Skin of body (tissue), 2 donors: Measurements from ENCODE around the gene GPR158. TPM values are rescaled to one million over a fixed set of nuclear protein-coding genes. Genes with fewer than 3 reads are reported as not detected.

Experiments used
- DNase-seq: peaks from one replicate; lab custom pipeline; 2025; lab: John Stamatoyannopoulos, UW
- total RNA-seq: library from RNA; depleted of rRNA; stranded (reverse); fragments of >200 nt; gene quantifications from one replicate; pipeline ENCODE4 v1.2.3, GENCODE V29; 2014

The GPR158 gene
- total RNA-seq, 1 donor from 2014 or later, result 0.10 TPM

DNA sequence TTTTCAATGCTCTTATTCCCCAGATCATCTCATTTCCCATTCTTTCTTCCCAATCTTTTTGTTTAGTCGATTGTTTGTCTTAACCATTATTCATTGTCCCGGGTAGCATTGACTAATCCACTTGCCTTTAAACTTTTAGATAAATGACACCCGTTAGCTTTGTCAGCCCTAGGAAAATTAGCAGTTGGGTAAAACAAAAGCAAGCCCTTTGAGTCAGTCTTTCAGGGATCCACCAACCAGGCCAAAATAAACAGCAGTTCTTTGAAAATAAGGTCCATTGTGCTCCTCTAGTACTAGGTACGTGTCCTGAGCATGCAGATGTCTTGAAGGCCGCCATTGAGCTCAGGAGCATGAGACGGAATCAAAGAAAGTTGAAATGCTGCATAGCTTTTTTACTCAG lies 389.6 kb downstream of the GPR158 start:
- DNase-seq, result no peak

DNA sequence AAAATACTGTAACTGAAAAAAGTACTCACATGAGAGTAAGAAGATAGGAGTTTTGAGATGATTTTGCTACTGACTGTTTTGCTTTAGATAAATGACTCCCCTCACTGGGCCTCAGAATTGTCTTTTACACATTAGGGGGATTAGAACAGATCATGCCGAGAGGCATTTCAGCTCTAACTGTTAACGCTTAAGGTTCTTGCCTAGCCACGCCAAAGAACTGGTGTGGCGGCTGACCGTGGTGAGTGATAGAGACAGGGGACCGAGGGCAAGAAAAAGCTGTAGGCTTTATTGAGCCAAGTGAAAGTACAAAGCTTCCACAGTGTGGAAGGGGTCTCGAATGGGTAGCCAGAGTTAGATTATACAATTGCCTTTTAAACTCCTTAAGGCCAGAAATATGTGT lies 390.8 kb downstream of the GPR158 start:
- DNase-seq, result no peak

DNA sequence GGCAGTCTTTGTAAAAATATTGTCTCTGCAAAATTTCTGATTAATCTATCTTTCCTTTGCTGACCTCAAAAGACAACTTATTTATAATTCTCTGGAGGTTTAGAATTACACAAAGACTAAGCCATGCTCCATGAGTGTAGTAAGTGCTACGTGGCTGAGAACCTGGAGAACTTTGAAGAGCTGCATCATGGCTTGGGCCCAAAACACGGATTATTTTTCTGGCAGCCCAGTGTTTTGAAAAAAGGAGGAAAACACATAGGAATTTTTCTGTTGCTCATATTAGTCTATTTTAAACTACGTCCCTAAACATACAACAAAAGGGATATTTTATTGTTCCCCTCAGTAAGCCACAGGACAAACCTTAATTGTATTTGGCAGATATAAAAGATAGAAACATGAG lies 398.5 kb downstream of the GPR158 start:
- DNase-seq, result no peak

DNA sequence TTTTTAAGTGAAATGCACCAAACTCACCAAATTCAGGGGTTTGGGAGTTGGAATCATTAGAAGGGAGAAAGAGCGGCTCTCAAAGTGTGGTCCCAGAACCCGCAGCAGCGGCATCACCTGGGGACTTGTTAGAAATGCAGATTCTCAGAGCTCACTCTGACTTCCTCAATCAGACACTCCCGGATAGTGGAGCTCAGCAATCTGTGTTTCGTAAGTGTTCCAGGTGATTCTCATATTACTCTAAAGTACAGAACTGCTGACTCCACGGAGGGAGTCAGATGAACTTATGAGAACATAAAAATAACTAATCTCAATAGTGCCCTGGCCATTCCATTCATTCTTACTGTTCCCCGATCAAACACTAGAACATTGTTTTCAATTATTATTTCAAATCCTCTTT lies 400.5 kb downstream of the GPR158 start:
- no peak for DNase-seq

DNA sequence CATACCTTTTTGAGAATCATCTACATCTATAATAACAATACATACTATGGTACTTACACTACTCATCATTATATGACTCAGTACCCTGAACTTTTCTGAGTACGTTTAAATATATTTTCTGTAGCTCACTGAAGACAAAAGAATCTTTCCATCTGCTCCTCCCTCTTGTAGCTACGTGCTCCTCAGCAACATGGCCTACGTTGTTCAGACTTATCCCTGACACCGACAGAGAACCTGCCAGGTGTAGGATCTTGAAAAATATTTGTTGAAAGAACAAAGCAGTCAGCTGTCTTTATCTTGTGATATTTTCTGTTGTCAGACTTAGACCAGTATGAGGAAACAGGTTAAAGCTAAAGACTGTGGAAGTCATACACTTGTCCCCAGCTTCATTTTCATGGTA lies 403.3 kb downstream of the GPR158 start:
- no peak for DNase-seq

DNA sequence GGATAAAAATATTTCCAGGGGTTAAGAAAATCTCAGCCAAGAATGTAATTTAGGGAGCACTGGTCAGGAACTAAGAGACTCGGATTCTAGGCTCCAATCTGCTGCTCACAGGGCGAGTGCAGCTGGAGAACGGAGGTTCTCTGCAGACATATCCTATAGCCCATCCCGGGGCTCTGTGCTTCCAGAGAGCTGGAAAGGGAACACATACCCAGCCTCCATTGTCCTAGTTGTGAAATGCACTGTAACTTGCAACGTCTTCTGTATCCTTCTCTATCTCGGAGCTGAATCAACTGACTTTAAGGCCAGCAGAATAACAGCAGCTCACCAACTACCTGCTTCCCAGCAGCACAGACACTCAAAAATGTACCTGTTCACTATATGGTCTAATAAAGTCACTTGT lies 408.2 kb downstream of the GPR158 start:
- DNase-seq, result no peak

DNA sequence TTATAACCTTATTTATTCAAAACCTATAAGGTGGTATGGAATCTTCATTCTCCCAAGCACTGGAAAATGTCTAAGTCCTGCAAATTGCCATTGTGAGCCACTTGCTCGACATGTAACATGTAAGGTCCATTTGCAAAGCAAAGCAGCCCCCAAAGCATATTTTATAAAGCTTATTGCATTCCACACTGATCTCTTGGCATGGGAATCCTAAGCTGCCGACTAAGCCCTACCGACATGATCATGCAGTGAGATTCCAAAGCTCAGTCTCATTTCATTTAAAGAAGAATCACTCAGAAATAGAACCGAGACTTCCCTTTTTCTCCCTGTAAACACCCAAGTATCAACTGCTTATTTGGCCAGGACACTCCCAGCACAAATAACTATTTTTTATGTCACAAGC lies 425.9 kb downstream of the GPR158 start:
- no peak for DNase-seq

DNA sequence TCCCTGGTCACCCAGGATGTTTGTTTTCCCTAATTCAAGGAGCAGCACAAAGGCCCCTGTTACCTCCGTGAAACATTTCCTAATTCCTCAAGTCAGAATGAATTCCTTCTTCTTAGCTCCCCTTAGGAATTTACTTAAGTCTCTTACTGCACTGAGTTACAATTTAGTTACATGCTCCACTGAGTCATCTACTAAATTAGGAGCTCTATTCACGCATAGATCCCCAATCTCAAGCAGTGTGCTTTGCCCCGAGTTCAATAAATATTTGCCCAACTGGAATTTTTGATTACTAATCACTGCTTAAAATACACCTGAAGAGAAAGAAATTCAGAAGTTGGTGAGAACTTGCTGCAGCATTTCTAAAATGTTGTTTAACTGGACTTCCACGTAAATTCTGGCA lies 429.8 kb downstream of the GPR158 start:
- no peak for DNase-seq

DNA sequence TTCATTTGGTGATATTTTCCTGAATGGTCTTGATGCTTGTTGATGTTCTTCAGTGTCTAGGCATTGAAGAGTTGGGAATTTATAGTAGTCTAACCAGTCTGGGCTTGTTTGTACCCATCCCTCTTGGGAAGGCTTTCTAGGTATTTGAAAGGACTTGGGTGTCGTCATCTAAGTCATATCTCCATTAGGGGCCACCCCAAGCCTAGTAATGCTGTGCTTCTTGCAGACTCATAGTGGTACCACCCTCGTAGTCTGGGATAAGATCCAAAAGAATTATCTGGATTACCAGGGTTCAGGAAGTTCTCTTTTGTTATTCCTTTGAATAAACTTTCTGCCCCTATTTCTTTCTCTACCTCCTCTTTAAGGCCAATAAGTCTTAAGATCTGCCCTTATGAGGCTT lies 439.9 kb downstream of the GPR158 start:
- DNase-seq, result no peak

DNA sequence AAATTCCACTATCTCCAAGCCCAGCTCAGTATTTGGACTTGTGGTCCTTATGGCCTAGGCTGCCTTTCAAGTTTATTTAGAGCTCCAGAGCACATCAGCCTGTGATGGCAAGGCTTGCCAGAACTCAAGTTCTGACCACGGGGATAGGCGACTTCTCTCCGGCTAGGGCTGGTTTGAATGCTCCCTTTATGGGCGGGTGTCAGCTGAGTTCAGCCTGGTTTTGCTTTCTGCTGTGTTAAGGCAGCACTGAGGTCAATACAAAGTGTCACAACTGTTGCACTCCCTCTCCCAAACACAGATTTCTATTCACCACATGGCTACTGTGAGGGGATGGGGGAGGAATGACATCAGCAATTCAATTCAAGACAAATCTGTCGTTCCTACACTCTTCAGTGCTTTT lies 441.1 kb downstream of the GPR158 start:
- DNase-seq, result no peak

DNA sequence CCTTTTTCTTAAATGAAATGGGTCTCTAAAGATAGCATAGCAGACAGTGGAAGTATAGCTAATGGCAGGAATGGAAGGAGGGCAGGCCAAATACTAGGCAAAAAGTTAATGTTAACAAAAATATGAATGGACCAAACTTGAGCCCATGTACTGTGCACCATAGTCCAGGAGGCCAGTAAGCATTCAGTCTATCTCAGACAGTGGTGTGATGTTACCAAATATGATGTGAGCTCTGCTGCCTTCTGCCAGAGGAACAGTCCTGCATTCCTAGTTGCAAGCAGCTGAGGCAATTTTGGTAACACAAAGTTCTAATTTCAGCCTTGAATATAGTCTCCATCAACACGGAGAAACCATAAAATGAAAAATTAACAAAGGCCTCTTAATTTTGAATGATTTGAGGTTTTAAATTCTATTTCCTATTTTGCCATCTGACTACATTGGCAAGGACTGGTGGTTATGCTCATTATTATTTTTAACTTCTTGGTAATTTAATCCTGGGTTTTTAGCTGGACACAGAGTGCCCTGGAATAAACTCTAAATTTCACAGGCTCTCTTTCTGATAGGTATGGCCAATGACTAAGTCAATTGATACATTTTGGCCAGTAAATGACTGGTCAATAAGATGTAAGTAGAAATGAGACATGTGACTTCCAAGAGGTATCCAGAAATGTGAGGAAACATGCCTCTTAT lies 442.2 kb downstream of the GPR158 start:
- no peak for DNase-seq

DNA sequence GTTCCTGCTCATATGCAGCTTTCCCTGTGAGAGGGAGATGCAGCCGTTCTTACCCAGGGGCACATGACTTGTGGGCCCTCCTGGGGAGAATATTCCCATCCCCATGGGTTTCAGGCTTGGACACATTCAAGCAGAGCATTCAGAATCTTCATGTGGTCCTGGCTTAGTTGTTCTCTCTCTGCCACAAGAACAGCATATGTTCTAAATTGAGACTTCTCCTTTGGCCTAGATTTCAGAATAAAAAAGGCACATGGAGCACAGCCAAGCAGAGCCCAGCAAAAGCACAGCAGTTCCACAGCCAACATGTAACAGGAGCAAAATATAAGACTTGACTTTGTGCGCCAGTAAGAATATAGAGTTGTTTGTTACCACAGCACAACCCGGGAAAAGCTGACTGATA lies 452.8 kb downstream of the GPR158 start:
- DNase-seq, result no peak

DNA sequence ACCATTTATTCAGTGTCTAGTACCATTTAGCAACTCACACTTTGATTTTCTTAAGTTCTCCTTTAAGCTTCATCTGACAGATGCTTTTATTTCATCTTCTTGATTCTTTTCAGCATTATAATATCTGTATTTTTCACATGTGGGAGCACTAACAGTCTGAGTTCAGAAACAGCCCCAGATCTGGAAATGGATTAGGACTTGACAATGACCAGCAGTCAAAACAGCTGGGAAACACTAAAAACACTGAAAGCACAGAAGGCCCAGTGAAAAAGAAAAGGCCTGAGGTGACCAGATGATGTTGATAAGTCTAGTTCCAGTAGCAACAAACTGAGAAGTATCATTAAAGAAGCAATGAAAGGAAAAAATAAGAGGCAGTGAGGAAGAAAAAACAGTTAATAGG lies 454.5 kb downstream of the GPR158 start:
- DNase-seq, result no peak

DNA sequence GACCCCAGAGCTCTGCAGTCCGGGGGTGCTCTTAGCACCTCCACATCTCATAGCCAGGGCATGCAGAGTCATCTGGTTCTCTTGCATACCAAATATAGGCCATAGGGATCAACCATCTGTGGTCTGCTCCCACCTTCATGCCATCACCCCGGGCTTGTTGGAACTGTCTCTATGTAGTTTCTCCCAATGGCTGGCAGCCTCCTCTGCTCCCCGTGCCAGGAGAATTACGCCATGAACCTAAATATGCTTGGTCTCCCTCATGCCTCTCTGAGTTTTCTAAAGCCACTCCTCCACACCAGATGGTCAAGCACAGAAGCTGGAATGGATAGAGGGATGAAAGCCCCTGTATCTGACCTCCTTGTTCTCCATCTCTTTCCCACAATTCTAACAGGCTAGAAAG lies 456.7 kb downstream of the GPR158 start:
- DNase-seq, result no peak

DNA sequence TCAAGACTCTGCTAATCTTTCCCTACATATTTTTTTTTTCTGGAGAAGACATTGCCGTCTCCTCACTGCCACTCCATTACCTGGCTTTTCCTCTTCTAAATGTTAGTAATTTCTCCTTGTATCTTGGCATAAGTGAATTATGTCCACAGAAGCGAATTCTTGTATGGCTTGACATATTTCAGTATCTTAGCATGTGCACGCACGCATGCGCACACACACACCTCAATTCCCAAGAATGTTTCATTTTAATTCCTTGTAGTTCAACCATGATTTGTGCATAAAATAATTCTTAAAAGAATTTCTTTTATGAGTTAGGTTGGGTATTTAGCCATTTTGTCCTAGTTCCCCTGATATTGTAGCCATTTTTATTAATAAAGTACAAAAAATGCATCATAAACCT lies 458.0 kb downstream of the GPR158 start:
- no peak for DNase-seq

DNA sequence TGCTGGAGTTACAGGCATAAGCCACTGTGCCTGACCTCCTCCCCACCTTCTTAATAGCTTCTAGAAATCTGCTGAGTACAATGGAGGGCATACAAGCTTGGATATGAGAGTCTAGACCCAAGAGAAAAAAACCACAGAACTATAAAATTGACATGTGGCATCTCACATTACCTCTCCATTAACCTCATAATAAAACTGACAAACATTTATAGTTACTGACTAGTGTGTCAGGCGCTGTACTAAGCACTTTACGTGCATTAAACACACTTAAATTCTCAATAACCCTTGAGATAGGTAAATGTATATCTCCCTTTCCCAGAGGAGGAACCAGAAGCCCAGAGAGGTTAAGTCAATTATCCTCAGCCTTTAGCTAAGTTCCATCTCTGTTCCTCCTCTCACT lies 458.7 kb downstream of the GPR158 start:
- DNase-seq, result no peak

DNA sequence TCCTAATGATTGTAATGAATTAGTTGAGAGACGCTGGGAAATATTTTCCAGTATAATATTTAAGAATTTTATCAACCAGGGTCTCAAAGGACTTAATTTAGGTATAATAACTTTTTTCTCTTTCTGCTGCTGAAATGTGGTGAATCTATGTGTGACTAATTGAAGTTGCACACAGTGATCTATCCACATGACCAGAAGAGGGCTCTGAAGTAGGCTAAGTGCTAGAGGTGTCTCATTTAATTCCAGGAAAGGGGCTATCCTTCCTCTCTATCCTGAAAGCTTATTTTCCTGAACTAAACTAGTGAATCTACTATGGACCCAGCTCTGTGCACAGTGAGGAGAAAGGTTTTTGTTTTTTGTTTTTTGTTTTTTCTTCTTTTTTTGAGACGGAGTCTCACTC lies 464.8 kb downstream of the GPR158 start:
- no peak for DNase-seq

DNA sequence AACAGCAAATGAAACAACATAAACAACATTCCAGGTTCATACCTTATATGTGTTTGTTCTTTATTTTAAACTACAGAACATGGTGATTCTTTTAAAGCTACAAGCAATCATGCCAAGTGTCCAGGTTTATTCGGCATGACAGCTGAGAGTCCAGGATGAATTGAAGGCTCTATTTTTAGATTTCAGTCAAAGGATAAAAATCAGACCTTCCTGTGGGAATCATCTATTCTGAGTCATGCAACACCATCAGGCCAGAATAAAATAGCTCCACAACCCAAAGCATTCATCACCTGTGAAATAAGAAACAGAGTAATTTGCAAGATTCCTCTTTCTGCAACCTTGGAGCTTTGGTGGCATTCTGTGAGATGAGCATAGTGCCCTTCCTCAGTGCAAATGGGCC lies 466.8 kb downstream of the GPR158 start:
- DNase-seq, result no peak

DNA sequence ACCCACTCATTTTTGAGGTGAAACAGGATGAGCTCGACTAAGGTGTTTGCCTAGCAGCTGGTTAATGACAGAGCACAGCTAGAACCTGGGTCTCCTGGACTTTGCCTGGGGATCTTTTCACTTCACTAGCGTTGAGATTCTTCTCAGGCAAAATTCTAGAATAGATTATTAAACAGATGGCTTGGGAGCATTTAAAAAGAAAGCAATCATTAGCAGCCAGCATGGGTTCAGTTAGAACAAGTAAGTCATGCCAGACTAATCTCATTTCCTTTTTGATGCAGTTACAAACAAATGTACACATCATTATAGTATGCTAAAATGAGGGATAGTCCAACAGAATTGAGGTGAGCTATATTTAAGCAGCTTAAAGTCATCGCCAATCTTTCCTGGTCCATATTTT lies 467.9 kb downstream of the GPR158 start:
- DNase-seq, result no peak

DNA sequence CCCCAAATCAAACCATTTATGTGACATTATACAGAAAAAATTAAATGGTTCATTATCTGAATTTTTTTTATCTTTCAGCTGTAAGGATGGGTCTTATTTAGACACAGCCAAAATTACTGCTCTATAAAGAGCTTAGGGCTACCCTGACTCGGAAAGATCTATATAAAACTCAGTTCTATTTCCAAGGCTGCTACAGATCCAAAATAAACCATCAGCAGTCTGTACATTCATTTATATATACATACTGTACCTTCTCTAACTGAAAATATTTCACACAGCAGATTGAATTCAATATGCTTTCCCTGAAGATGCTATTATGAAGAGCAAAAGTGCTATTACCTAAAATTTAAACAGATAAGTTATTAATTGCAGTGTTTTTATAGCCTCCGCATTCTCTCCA lies 471.6 kb downstream of the GPR158 start:
- DNase-seq, result no peak

DNA sequence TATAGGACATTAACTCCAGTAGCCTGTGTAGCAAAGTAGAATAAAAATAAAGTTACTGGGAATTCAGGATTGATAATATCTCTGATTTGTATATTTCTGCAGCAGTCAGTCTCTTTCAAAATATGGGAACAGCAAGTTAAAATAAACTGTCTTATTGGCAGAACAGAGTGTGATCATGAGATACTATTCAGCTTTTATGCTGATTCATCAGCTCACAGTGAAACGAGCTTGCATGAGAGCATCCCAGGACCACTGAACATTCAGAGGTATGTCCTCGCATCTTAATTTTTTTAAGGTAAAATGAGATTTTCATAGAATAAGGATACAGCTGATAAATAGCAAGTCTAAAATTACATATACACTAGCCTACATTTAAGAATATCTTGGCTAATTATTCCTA lies 476.7 kb downstream of the GPR158 start:
- no peak for DNase-seq
